Stimulated activated CD4-positive, alpha-beta T cell treated with anti-CD3 and anti-CD28 coated beads, TNF-alpha, amount 100 ng/mL, for 4 hours (primary cell): ENCODE results near the gene TUBG2.

Source experiments
- DNase-seq, 3 experiments: peaks; one replicate each; pipeline ENCODE4 v3.0.0-alpha.2; 2020; ENCODE audit warnings: low read depth in 3 of 3

Gene TUBG2

GRCh38 chr17:42697108-42697811 is 38.2 kb downstream of the TUBG2 start:
- DNase-seq = no peak

- DNase-seq = no peak
Observed at GRCh38 chr17:42698736-42699414, 39.8 kb downstream of the TUBG2 start.

GRCh38 chr17:42699415-42699740 is 40.3 kb downstream of the TUBG2 start:
- no peak for DNase-seq

- DNase-seq = no peak
Observed at GRCh38 chr17:42700586-42701289, 41.7 kb downstream of the TUBG2 start.

GRCh38 chr17:42702446-42702845 is 43.4 kb downstream of the TUBG2 start:
- no peak for DNase-seq

- DNase-seq = no peak
Observed at GRCh38 chr17:42704490-42704836, 45.4 kb downstream of the TUBG2 start.

- no peak for DNase-seq
Observed at GRCh38 chr17:42704837-42705494, 45.9 kb downstream of the TUBG2 start.

GRCh38 chr17:42706732-42707131 is 47.6 kb downstream of the TUBG2 start:
- DNase-seq = peak in 1 of 3 experiments; percentile 21

- no peak for DNase-seq
Observed at GRCh38 chr17:42708588-42708987, 49.5 kb downstream of the TUBG2 start.

GRCh38 chr17:42709561-42709960 is 50.5 kb downstream of the TUBG2 start:
- DNase-seq = no peak
